ENCODE measurements around the gene MED26.

Gene MED26

DNA sequence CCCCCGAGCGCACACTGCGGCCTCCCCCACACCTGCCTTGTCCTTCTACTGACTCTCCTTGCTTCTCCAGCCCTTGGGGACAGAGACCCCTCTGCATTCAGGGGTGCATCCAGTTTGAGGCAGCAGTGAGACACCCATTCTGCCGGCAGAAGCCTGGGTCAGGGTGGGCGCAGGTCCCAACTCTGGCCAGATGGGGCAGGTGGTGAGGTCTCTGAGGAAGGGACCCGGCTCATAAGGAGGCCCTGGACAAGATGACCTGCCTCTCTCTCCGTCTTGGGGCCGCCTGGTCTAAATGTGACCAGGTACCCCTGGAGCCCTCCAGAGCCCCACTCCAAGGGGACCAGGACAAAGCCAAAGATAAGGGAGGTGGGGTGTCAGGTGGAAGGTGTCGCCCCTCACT lies 91.9 kb downstream of the MED26 start:
- Histone ChIP-seq H3K36me3 (ENCODE audit: insufficient read depth, low read length) (peaks cover 100% of the 10 kb centered on the region), H3K4me3 (no peak overlapping the region), H3K27ac (no peak overlapping the region), H3K9ac (ENCODE audit: insufficient read length) (no peak overlapping the region), H3K9me3 (ENCODE audit: low read depth, low read length) (no peaks in the 10 kb centered on the region)
- TF ChIP-seq POLR2AphosphoS5 (IDR thresholded peaks at IDR 0.05; ENCODE audit: borderline replicate concordance, low read depth, low read length) (no peak), EZH2 (IDR thresholded peaks at IDR 0.05) (no peak), FOXP2 (optimal IDR thresholded peaks at IDR 0.05; ENCODE audit: control extremely low read depth, extremely low read length, insufficient read depth) (no peak)
- DNase-seq (ENCODE audit: low read depth, low spot score), result no peak

DNA sequence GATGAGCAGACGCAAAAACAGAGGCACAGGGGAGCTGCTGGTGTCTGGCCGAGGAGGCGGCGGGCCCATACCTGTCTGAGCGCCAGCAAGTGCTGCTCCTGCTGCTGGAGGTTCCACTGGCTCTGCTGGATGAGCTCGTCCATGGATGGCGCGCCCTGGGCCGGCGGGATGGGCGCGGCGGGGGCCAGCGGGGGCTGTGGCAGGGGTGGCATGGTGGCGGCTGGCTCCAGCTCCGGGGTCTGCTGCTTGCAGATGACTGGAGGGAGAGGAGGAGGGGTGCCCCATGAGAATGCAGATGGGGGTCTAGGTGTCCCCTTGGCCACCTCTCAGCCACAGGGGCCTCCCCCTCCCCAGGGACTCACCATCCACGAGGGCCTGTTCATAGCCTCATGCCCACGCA lies 92.6 kb downstream of the MED26 start:
- Histone ChIP-seq H3K9me3 (ENCODE audit: low read depth, low read length) (no peaks in the 10 kb centered on the region), H3K27ac (no peak overlapping the region), H3K36me3 (ENCODE audit: insufficient read depth, low read length) (peaks cover 100% of the 10 kb centered on the region), H3K9ac (ENCODE audit: insufficient read length) (no peak overlapping the region), H3K4me3 (no peak overlapping the region)
- TF ChIP-seq EZH2 (IDR thresholded peaks at IDR 0.05) (no peak), FOXP2 (optimal IDR thresholded peaks at IDR 0.05; ENCODE audit: control extremely low read depth, extremely low read length, insufficient read depth) (no peak), POLR2AphosphoS5 (IDR thresholded peaks at IDR 0.05; ENCODE audit: borderline replicate concordance, low read depth, low read length) (no peak)
- no peak for DNase-seq (ENCODE audit: low read depth, low spot score)

GRCh38 chr19:16532440-16533234 lies 95.4 kb downstream of the MED26 start:
- DNase-seq (ENCODE audit: low read depth, low spot score), result no peak
- no peaks in the 10 kb centered on the region for H3K9me3 ChIP-seq (ENCODE audit: low read depth, low read length)
- H3K9ac ChIP-seq (ENCODE audit: insufficient read length), result no peak overlapping the region
- TF ChIP-seq EZH2 (IDR thresholded peaks at IDR 0.05) (no peak), FOXP2 (optimal IDR thresholded peaks at IDR 0.05; ENCODE audit: control extremely low read depth, extremely low read length, insufficient read depth) (no peak), POLR2AphosphoS5 (IDR thresholded peaks at IDR 0.05; ENCODE audit: borderline replicate concordance, low read depth, low read length) (no peak)
- no peak overlapping the region for H3K27ac ChIP-seq
- peaks cover 99% of the 10 kb centered on the region for H3K36me3 ChIP-seq (ENCODE audit: insufficient read depth, low read length)
- no peak overlapping the region for H3K4me3 ChIP-seq

GRCh38 chr19:16531380-16531669 lies 96.7 kb downstream of the MED26 start:
- DNase-seq (ENCODE audit: low read depth, low spot score), result no peak
- Histone ChIP-seq H3K36me3 (ENCODE audit: insufficient read depth, low read length) (peaks cover 97% of the 10 kb centered on the region), H3K9ac (ENCODE audit: insufficient read length) (no peak overlapping the region), H3K4me3 (no peak overlapping the region), H3K27ac (no peak overlapping the region), H3K9me3 (ENCODE audit: low read depth, low read length) (no peaks in the 10 kb centered on the region)
- TF ChIP-seq POLR2AphosphoS5 (IDR thresholded peaks at IDR 0.05; ENCODE audit: borderline replicate concordance, low read depth, low read length), result no peak
- TF ChIP-seq FOXP2 (optimal IDR thresholded peaks at IDR 0.05; ENCODE audit: control extremely low read depth, extremely low read length, insufficient read depth), result no peak
- no peak for TF ChIP-seq EZH2 (IDR thresholded peaks at IDR 0.05)

DNA sequence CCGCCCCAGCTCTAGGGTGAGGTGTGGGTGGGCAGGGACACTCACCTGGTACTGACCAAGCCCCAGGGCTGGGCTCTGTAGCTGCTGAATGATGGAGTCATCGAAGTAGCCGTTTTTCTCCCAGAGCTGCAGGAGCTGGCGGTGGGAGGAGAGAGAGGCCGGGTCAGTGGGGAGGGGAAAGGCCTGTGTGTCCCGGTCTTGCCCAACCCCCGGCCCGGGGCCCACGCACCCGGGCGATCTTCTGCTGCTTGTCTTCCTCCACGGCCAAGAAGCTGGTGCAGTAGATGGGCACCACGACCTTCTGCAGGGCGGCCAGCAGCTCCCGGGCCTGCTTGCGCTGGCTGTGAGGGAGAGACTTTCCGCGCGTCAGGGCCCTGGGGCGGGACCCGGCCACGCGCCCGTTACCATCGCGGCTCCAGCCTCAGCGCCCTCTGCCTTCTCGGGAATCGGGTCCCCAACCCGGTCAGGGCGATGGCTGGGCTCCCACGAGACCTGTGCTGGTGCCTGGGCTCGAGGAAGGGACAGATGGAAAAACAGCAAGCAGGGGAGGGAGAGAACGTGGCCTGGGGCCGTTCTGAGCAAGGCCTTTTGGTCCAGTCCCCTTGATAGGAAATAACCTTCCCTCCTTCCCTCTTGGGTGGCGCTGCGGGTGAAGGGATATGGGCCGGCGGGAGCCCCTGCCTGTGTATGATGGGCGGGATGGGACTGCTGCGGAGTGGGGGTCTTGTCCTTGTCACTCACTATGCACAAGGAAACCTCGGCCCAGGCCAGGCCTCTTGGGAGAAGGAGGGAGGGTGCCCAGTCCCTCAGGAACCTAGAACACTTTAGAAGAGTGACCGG lies 97.2 kb downstream of the MED26 start:
- no peak for DNase-seq (ENCODE audit: low read depth, low spot score)

DNA sequence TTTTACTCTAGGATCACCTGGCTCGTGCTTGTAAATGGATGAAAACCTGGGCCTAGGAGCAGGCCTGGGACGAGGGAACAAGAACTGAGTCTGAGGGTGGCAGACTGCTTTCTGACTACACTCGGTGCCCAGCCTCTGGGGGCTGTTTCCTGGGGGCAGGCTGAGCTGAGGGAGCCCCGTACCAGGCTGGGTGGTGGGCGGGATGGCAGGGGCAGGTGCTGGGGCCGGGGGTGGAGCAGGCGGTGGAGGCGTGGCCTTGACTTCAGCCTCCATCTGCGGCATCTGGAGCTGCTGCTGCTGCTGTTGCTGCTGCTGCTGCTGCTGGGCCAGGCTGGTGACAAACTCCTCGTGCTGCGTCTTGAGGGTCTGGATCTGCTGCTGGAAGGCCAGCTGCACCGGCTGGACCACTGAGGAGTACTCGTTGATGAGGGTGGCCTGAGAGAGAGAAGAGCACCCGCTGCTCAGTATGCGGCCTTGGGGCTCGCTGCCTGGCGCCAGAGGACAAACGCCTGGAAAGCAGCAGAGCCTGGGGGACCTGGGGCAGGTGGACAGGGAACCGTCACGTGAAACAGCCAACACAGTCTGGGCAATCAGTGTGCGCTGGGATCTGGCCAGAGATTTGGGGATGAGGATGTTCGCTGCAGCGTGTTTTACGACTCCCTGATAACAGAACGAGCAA lies 98.4 kb downstream of the MED26 start:
- Histone ChIP-seq H3K27ac (no peak overlapping the region), H3K9me3 (ENCODE audit: low read depth, low read length) (no peaks in the 10 kb centered on the region), H3K36me3 (ENCODE audit: insufficient read depth, low read length) (peaks cover 96% of the 10 kb centered on the region), H3K4me3 (no peak overlapping the region), H3K9ac (ENCODE audit: insufficient read length) (no peak overlapping the region)
- TF ChIP-seq FOXP2 (optimal IDR thresholded peaks at IDR 0.05; ENCODE audit: control extremely low read depth, extremely low read length, insufficient read depth) (no peak), POLR2AphosphoS5 (IDR thresholded peaks at IDR 0.05; ENCODE audit: borderline replicate concordance, low read depth, low read length) (no peak), EZH2 (IDR thresholded peaks at IDR 0.05) (no peak)
- no peak for DNase-seq (ENCODE audit: low read depth, low spot score)

More for the DNA sequence above, 97.2 kb downstream of the MED26 start:
- no peak overlapping the region for H3K27ac ChIP-seq
- H3K36me3 ChIP-seq (ENCODE audit: insufficient read depth, low read length), result peaks cover 97% of the 10 kb centered on the region
- no peak for TF ChIP-seq POLR2AphosphoS5 (IDR thresholded peaks at IDR 0.05; ENCODE audit: borderline replicate concordance, low read depth, low read length)
- TF ChIP-seq FOXP2 (optimal IDR thresholded peaks at IDR 0.05; ENCODE audit: control extremely low read depth, extremely low read length, insufficient read depth), result no peak
- no peak for TF ChIP-seq EZH2 (IDR thresholded peaks at IDR 0.05)
- H3K4me3 ChIP-seq, result no peak overlapping the region
- no peaks in the 10 kb centered on the region for H3K9me3 ChIP-seq (ENCODE audit: low read depth, low read length)
- H3K9ac ChIP-seq (ENCODE audit: insufficient read length), result no peak overlapping the region

- DNase-seq (ENCODE audit: low read depth, low spot score), result no peak
- Histone ChIP-seq H3K36me3 (ENCODE audit: insufficient read depth, low read length) (peaks cover 93% of the 10 kb centered on the region), H3K9ac (ENCODE audit: insufficient read length) (no peak overlapping the region), H3K27ac (no peak overlapping the region), H3K9me3 (ENCODE audit: low read depth, low read length) (no peaks in the 10 kb centered on the region), H3K4me3 (no peak overlapping the region)
- TF ChIP-seq FOXP2 (optimal IDR thresholded peaks at IDR 0.05; ENCODE audit: control extremely low read depth, extremely low read length, insufficient read depth) (no peak), POLR2AphosphoS5 (IDR thresholded peaks at IDR 0.05; ENCODE audit: borderline replicate concordance, low read depth, low read length) (no peak), EZH2 (IDR thresholded peaks at IDR 0.05) (no peak)
Measured at GRCh38 chr19:16527971-16528521, 100.0 kb downstream of the MED26 start.

Data from SK-N-MC (cell line).